GM21367 (cell line): ENCODE results near the gene GRID1.
"Not testable (repeated sequence)": the region's sequence is repeated elsewhere in the genome, so short reads cannot be mapped to it uniquely, and the experiment has no call there.

Experiments used
- ATAC-seq: cut with Tn5 transposase; IDR thresholded peaks from one replicate; pipeline ENCODE4 v1.9.1; 2021; ENCODE audit not compliant: unreplicated experiment

GRID1 gene

GRCh38 chr10:86392723-86393094 is 26.1 kb upstream of the GRID1 start:
- ATAC-seq, result no peak

- no peak for ATAC-seq
Measured at GRCh38 chr10:86391986-86392722, 25.6 kb upstream of the GRID1 start.

- ATAC-seq, result no peak
Measured at GRCh38 chr10:86391236-86391840, 24.7 kb upstream of the GRID1 start.

- no peak for ATAC-seq
Measured at GRCh38 chr10:86390337-86391120, 23.9 kb upstream of the GRID1 start.

- ATAC-seq, result peak; percentile 62
Measured at GRCh38 chr10:86389441-86390193, 23.0 kb upstream of the GRID1 start.

DNA sequence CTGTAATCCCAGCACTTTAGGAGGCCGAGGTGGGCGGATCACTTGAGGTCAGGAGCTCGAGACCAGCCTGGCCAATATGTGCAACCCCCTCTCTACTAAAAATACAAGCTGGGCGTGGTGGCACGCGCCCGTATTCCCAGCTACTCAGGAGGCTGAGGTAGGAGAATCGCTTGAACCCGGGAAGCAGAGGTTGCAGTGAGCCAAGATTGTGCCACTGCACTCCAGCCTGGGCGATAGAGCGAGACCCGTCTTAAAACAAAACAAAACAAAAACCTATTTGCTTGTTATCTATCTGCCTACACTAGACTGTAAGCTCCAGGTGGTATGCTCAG is 22.5 kb upstream of the GRID1 start:
- ATAC-seq, result not testable (repeated sequence)

- ATAC-seq, result no peak
Measured at GRCh38 chr10:86388119-86388704, 21.6 kb upstream of the GRID1 start.

DNA sequence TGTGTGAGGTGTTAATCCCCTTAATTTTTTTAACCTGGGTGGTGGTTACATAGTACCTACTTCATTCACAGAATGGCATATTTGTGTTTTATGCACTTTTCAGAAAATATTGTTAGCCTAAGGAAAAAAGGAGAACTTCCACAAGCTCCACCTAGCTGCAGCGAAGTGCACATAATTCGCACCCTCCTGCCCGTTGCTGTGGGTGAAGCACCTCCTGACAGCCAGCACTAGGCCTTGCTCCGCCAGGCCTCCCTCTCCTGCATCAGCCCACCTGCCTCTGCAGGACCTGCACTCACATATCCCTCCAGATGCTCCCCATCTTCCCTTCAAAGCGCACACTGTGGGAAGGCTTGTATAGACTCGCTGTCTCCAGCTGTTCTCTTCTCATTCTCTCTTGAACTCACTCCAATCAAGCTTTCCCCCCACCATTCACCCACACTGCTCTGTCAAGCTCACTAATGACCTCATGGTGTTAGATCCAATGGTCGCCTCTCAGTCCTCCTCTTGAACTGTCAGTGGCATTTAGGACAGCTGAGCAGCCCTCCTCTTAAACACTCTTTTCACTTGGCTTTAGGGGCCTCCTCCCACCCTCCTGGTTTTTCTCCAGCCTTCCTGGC is 20.7 kb upstream of the GRID1 start:
- no peak for ATAC-seq

DNA sequence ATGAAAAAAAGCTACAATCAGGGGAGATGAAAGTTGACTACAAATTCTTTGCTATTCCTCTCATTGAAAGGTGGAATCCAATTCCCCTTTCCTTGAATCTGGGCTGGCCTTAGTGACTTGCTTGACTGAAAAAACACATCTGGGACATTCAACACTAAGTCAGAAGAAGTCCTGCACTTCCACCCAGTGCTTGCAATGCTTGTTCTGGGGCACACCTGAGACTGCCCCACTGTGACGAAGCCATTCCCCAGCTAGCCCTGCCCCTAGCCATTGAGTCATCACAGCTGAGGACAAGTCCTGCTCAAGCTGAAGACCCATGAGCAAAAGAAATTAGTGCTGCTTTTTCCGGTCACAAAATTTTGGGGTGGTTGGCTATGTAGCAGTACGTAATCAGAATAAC is 19.2 kb upstream of the GRID1 start:
- no peak for ATAC-seq

- ATAC-seq, result no peak
Measured at GRCh38 chr10:86377797-86378146, 11.2 kb upstream of the GRID1 start.

DNA sequence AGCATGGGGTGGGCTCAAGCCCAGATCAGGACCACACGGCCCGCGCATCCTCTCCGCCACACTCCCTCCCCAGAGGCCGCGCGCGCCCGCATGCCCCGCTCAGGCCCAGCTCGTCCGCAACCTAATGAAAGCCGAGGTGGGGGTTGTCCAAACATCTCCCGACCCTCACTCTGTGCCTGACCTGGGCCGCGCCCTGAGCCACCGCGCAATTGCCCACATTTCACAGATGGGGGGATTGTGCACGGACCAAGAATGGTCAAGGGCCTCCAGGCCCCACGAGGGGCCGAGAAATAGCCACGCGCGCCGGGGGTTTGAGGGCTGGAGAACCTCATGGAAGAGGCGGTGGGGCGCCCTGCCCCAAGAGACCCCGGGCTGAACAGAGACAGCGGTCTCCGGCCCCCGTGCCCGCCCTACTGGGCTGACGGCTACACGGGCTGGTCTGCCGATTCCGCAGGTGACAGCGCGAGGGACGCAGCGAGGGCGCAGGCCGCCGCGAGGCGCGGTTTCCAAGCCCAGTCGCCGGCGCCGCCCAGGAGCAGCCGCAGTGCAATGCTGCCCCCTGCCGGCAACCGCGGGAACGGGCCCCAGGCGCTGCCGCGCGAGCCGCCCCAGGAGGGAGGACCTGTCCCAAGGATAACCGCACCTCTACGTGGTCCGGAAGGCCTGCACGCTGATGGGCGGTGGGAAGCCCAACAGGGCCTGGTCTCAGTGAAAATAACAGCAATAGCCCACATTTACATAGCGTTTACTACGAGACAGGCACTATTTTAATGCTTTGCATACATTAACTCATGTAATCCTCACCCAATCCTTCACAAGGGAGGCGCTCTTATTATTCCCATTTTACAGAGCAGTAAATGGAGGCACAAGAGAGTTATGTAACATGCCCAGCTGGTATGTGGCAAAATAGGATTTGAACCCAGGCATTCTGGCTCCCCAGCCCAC is 10.5 kb upstream of the GRID1 start:
- peak; percentile 98 for ATAC-seq

- ATAC-seq, result no peak
Measured at GRCh38 chr10:86376403-86376802, 9.8 kb upstream of the GRID1 start.

DNA sequence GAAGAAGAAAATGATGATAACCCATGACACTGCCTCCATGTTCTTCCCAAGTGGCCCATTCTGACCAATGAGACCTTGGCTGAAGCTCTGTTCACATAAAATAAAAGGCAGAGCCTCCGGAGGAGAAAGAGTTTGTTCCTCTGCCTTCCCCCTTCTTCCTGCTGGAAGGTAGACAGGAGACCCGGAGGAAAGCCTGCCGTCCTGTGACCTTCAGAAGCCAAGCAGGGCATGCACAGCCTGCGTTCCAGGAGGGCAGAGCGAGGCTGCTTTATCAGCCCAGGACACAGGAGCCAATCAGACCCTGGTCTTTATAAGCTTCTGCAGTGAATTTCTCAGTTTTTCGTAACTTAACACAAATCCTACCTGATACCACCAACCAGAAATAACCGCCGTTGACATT is 8.6 kb upstream of the GRID1 start:
- no peak for ATAC-seq

DNA sequence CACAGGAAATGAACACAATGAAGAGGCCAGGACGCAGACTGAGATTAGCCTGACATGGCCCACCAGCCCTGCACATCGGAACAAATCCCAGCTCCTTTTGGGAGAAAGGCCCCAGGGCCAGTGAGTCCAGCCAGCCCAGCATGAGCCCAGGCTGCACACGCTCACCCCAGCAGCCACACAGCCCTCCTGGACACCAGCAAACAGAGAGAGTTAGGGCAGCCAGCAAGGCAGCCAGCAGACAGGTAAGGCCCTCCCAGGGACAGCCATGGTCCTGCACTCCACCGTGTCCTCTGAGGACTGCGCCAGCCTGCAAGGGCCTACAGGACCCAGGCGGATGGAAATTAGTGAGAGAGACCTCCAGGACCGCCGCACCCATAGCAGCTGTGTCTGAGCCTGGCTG is 8.1 kb upstream of the GRID1 start:
- no peak for ATAC-seq

DNA sequence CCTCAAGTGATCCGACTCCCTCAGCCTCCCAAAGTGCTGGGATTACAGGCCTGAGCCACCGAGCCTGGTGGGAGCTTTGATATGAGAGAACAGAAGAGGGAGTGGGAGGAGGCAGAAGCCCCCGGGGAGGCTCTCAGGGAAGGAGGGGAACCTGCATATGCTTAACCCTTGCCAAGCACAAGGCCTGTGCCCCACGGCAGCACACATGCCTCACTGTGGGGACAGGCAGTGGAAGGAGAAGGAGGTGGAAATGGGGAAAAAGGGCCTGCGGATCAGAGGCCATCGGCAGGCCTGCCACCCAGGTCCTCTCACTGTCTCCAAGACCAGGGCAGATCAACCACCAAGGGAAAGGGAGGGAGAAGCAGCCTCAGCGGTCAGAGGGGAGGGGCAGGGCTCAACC is 7.2 kb upstream of the GRID1 start:
- no peak for ATAC-seq

- no peak for ATAC-seq
Measured at GRCh38 chr10:86373251-86373650, 6.7 kb upstream of the GRID1 start.

- ATAC-seq, result no peak
Measured at GRCh38 chr10:86372784-86373239, 6.2 kb upstream of the GRID1 start.

GRCh38 chr10:86372119-86372783 is 5.7 kb upstream of the GRID1 start:
- ATAC-seq, result no peak

DNA sequence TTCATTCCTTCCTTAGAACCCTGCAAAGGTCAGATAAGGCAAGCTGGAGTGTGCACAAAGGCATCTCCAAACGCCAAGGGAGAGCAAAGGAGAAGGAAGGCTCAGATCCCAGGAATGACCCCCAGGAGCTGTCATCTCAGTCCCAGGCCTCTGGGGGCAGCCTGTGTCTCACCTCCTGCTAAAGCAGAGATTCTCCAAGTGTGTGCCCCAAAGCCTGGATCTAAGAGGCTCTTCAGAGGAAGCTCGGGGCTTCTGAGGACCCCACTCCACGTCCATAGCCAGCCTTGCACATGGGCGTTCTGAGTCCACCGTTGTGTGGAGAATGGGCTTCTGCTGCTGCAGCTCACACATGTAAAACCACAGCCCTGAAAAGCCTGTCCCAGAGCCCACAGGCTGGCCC is 5.1 kb upstream of the GRID1 start:
- no peak for ATAC-seq
